Measurements from ENCODE around the gene HPSE2. TPM values are rescaled to one million over a fixed set of nuclear protein-coding genes. Genes with fewer than 3 reads are reported as not detected.
"Not testable (repeated sequence)": the region's sequence is repeated elsewhere in the genome, so short reads cannot be mapped to it uniquely, and the experiment has no call there.

Gene HPSE2
- total RNA-seq, 4 donors from 2014 or later: not detected

GRCh38 chr10:99143651-99144050 lies 92.0 kb downstream of the HPSE2 start:
- Histone ChIP-seq H3K9me3 (no peaks in the 10 kb centered on the region), H3K27ac (no peak overlapping the region), H3K4me3 (replicated peaks in 1 of 3) (no peak overlapping the region), H3K27me3 (no peaks in the 10 kb centered on the region), H3K4me1 (peaks cover 0 to 5% of the 10 kb centered on the region in 2 donors), H3K36me3 (no peaks in the 10 kb centered on the region)
- TF ChIP-seq POLR2A (IDR thresholded peaks at IDR 0.05): no peak
- TF ChIP-seq, protein P1, sequence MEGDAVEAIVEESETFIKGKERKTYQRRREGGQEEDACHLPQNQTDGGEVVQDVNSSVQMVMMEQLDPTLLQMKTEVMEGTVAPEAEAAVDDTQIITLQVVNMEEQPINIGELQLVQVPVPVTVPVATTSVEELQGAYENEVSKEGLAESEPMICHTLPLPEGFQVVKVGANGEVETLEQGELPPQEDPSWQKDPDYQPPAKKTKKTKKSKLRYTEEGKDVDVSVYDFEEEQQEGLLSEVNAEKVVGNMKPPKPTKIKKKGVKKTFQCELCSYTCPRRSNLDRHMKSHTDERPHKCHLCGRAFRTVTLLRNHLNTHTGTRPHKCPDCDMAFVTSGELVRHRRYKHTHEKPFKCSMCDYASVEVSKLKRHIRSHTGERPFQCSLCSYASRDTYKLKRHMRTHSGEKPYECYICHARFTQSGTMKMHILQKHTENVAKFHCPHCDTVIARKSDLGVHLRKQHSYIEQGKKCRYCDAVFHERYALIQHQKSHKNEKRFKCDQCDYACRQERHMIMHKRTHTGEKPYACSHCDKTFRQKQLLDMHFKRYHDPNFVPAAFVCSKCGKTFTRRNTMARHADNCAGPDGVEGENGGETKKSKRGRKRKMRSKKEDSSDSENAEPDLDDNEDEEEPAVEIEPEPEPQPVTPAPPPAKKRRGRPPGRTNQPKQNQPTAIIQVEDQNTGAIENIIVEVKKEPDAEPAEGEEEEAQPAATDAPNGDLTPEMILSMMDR (IDR thresholded peaks at IDR 0.05): no peak
- 62 to 64% methylated on average over 2 of the region's 2 CpGs for WGBS, 2 donors
- intact Hi-C loops (cut with DNase I): no loop called here
- no peak for DNase-seq

DNA sequence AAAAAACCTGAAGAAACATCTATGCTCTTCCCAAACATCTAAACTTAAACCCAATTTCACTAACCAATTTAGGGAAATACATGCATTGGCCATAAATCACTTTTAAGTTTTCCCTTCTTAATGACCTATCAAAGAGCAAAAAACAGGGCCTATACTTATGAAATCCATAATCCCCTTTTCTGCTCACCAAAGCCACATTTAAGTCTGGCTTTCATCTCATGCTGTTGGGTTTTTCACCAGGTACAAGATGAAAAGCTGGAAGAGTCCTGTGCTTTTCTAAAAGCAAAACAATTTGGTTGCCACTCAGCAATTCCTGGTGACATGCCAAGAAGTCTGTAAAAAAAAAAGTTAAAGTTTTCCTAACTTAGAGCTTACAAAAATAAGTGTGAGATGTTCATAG lies 92.6 kb downstream of the HPSE2 start:
- no peaks in the 10 kb centered on the region for H3K36me3 ChIP-seq
- no peak for DNase-seq
- no peaks in the 10 kb centered on the region for H3K27me3 ChIP-seq
- intact Hi-C loops (cut with DNase I): no loop called here
- TF ChIP-seq, protein P1 (IDR thresholded peaks at IDR 0.05): no peak
- TF ChIP-seq POLR2A (IDR thresholded peaks at IDR 0.05): no peak
- peaks cover 0 to 5% of the 10 kb centered on the region in 2 donors for H3K4me1 ChIP-seq
- no peaks in the 10 kb centered on the region for H3K9me3 ChIP-seq
- no peak overlapping the region for H3K4me3 ChIP-seq (replicated peaks in 1 of 3)
- H3K27ac ChIP-seq: no peak overlapping the region

DNA sequence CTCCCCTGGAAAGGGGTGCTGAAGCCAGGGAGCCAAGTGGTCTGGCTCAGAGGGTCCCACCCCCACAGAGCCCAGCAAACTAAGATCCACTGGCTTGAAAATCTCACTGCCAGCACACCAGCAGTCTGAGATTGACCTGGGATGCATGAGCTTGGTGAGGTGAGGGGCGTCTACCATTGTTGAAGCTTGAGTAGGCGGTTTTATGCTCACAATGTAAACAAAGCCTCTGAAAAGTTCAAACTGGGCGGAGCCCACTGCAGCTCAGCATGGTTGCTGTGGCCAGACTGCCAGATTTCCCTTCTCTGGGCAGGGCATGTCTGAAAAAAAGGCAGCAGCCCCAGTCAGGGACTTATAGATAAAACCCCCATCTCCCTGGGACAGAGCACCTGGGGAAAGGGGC lies 102.8 kb downstream of the HPSE2 start:
- H3K4me3 ChIP-seq (replicated peaks in 1 of 3); intact Hi-C loops (cut with DNase I); H3K9me3 ChIP-seq; DNase-seq; H3K27ac ChIP-seq; H3K4me1 ChIP-seq; H3K36me3 ChIP-seq; H3K27me3 ChIP-seq: not testable (repeated sequence)
- 16% methylated on average over 3 of the region's 3 CpGs; no CpG with 5 or more reads in 1 of the 2 donors for WGBS, 2 donors

- WGBS, 2 donors: 75 to 77% methylated on average over 3 of the region's 3 CpGs
- H3K4me3 ChIP-seq (replicated peaks in 1 of 3): no peak overlapping the region
- H3K4me1 ChIP-seq: no peaks in the 10 kb centered on the region
- intact Hi-C loops (cut with DNase I): no loop called here
- no peak overlapping the region for H3K27ac ChIP-seq
- TF ChIP-seq, protein P1 (IDR thresholded peaks at IDR 0.05): no peak
- TF ChIP-seq POLR2A (IDR thresholded peaks at IDR 0.05): no peak
- no peak for DNase-seq
- H3K9me3 ChIP-seq: no peaks in the 10 kb centered on the region
- no peaks in the 10 kb centered on the region for H3K36me3 ChIP-seq
- H3K27me3 ChIP-seq: no peaks in the 10 kb centered on the region
Observed at GRCh38 chr10:99125879-99126278, 109.8 kb downstream of the HPSE2 start.

DNA sequence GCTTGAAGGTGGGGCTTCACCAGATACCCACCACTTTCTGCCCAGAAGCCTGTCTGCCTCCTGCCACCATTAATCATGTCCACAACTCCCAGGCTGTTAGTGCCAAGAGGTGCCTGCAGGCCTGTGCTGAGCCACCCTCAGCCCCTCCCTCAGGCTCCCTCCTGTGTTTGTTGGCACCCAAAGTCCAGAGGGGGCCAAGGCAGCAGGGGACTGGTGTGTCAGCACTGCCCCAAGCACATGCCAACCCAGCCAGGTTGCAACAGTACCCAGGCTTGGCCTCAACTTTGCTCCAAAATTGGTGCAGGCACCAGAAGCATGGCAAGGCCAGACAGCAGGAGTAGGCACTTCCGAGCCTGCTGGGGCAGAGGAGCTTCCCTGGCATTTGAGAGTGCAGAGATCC lies 111.3 kb downstream of the HPSE2 start:
- Histone ChIP-seq H3K27me3 (no peaks in the 10 kb centered on the region), H3K4me3 (replicated peaks in 1 of 3) (no peak overlapping the region), H3K36me3 (no peaks in the 10 kb centered on the region), H3K27ac (no peak overlapping the region), H3K4me1 (no peaks in the 10 kb centered on the region), H3K9me3 (no peaks in the 10 kb centered on the region)
- DNase-seq: no peak
- intact Hi-C loops (cut with DNase I): no loop called here
- WGBS, 2 donors: 86 to 100% methylated on average over 1 of the region's 1 CpG
- TF ChIP-seq POLR2A (IDR thresholded peaks at IDR 0.05): no peak
- TF ChIP-seq, protein P1 (IDR thresholded peaks at IDR 0.05): no peak

- H3K27ac ChIP-seq: no peak overlapping the region
- H3K4me1 ChIP-seq: no peaks in the 10 kb centered on the region
- no peak for TF ChIP-seq POLR2A (IDR thresholded peaks at IDR 0.05)
- TF ChIP-seq, protein P1 (IDR thresholded peaks at IDR 0.05): no peak
- intact Hi-C loops (cut with DNase I): no loop called here
- H3K36me3 ChIP-seq: no peaks in the 10 kb centered on the region
- 92 to 95% methylated on average over 4 of the region's 5 CpGs for WGBS, 2 donors
- no peak overlapping the region for H3K4me3 ChIP-seq (replicated peaks in 1 of 3)
- no peaks in the 10 kb centered on the region for H3K9me3 ChIP-seq
- DNase-seq: no peak
- no peaks in the 10 kb centered on the region for H3K27me3 ChIP-seq
Observed at GRCh38 chr10:99123851-99124250, 111.8 kb downstream of the HPSE2 start.
